OCI-LY1 (cell line): ENCODE results near the gene TMEFF2.

ENCODE experiments used
- H2AFZ ChIP-seq: fragments of 200-600 bp; sonication (generic), shearing (Covaris generic); 2 replicates; pipeline ENCODE4 v1.6.0; 2014; ENCODE audit warnings: antibody characterized with exemption, mild to moderate bottlenecking, low read length
- H3F3A ChIP-seq: fragments of 200-600 bp; sonication (generic), shearing (Covaris generic); 2 replicates; pipeline ENCODE4 v1.6.0; 2014; ENCODE audit warnings: mild to moderate bottlenecking, antibody characterized with exemption, low read length, moderate library complexity; ENCODE audit not compliant: insufficient read depth
- H3K27ac ChIP-seq: fragments of 200-600 bp; sonication (generic); 2 replicates; pipeline ENCODE4 v1.5.1; 2014; ENCODE audit warnings: low read length, mixed run types, mild to moderate bottlenecking, low read depth; ENCODE audit not compliant: poor library complexity, severe bottlenecking
- H3K27me3 ChIP-seq: fragments of 200-600 bp; sonication (generic); 2 replicates; pipeline ENCODE4 v1.6.0; 2014; ENCODE audit warnings: antibody characterized with exemption, mild to moderate bottlenecking, low read length, moderate library complexity; ENCODE audit not compliant: insufficient read depth
- H3K36me3 ChIP-seq: fragments of 200-600 bp; sonication (generic); 2 replicates; pipeline ENCODE4 v1.6.1; 2014; ENCODE audit warnings: mild to moderate bottlenecking, antibody characterized with exemption, low read length, moderate library complexity, mixed read lengths; ENCODE audit not compliant: insufficient read depth
- H3K4me1 ChIP-seq: fragments of 200-600 bp; sonication (generic); 2 replicates; pipeline ENCODE4 v1.5.1; 2014; ENCODE audit warnings: mild to moderate bottlenecking, low read length, moderate library complexity; ENCODE audit not compliant: insufficient read depth, severe bottlenecking
- H3K4me2 ChIP-seq: fragments of 200-600 bp; sonication (generic), shearing (Covaris generic); 2 replicates; pipeline ENCODE4 v1.6.1; 2014; ENCODE audit warnings: low read length
- H3K4me3 ChIP-seq: fragments of 200-600 bp; sonication (generic); 2 replicates; pipeline ENCODE4 v1.5.1; 2014; ENCODE audit warnings: low read length, low read depth, mild to moderate bottlenecking, mixed read lengths; ENCODE audit not compliant: poor library complexity, severe bottlenecking
- H3K79me2 ChIP-seq: fragments of 200-600 bp; shearing (Covaris generic); 2 replicates; pipeline ENCODE4 v1.6.1; 2016; ENCODE audit warnings: mixed run types, low read length, mixed read lengths; ENCODE audit not compliant: insufficient read depth
- H3K9ac ChIP-seq: fragments of 200-600 bp; sonication (generic), shearing (Covaris generic); 2 replicates; pipeline ENCODE4 v1.6.1; 2014; ENCODE audit warnings: mild to moderate bottlenecking, low read length, mixed read lengths
- H3K9me2 ChIP-seq: fragments of 200-600 bp; sonication (generic), shearing (Covaris generic); 2 replicates; pipeline ENCODE4 v1.6.1; 2014; ENCODE audit warnings: low read depth, mild to moderate bottlenecking, low read length, mixed read lengths
- H3K9me3 ChIP-seq: fragments of 200-600 bp; shearing (Covaris generic); 2 replicates; pipeline ENCODE4 v1.6.1; 2014; ENCODE audit warnings: low read length, mixed read lengths
- H4K20me1 ChIP-seq: fragments of 200-600 bp; sonication (generic), shearing (Covaris generic); 2 replicates; pipeline ENCODE4 v1.6.0; 2016; ENCODE audit warnings: mild to moderate bottlenecking, low read length; ENCODE audit not compliant: insufficient read depth
- CTCF ChIP-seq: fragments of 200-600 bp; sonication (generic), shearing (Covaris generic); IDR thresholded peaks from 2 replicates; pipeline ENCODE4 v1.5.1; 2017; ENCODE audit warnings: mild to moderate bottlenecking, antibody characterized with exemption, low read length, moderate library complexity, mixed read lengths
- EZH2 ChIP-seq: fragments of 200-600 bp; sonication (generic), shearing (Covaris generic); IDR thresholded peaks from 2 replicates; pipeline ENCODE4 v1.8.0; 2017; ENCODE audit warnings: borderline replicate concordance, mixed run types, mild to moderate bottlenecking, antibody characterized with exemption, low read length, moderate library complexity, mixed read lengths

TMEFF2 gene

DNA sequence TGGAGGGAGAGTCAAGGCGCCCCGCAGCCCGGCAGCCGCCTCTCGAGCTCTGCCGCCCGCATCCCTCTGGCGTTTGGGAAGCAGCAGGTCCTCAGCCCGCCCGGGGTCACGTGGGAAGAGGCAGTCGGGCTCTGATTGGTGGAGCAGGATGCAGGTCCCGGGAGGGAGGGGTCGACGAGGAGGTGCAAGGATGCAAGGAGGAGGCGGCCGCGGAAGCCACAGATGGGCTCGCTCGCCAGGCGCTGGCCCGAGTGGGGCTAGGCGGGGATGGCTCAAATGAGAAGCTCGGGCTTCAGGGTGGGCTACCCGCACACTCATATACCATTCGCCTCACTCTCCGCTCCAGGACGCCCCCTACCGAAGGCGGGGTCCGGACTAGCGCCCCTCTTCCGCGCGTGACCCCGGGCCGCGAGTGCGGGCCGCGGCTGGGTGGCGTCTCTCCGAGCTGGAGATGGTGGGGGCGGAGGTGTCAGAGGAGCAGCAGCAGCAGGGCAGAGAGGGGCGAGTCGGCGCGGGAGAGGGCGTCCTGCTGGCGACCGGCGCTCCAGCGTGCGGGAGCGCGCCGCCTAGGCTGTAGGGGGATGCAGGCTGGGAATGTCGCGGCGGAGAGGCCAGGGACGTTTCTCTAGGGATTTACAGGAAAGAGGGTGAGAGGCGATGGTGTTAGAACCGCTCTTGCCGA lies at the start of gene TMEFF2:
Gene TMEFF2 (minus strand): TSS at position 68 of the 682 bp plus-strand sequence. CDS start 409 bp downstream, outside the sequence.
- no peaks in the 10 kb centered on the region for H3K36me3 ChIP-seq
- no peak within 1 kb of the TSS for H3K4me2 ChIP-seq
- no peaks in the 10 kb centered on the region for H4K20me1 ChIP-seq
- H3K27ac ChIP-seq = no peak within 1 kb of the TSS
- H3F3A ChIP-seq = no peaks in the 10 kb centered on the region
- no peaks in the 10 kb centered on the region for H3K4me1 ChIP-seq
- H3K79me2 ChIP-seq = no peaks in the 10 kb centered on the region
- no peak for TF ChIP-seq EZH2
- no peak for TF ChIP-seq CTCF
- no peak within 1 kb of the TSS for H2AFZ ChIP-seq
- H3K27me3 ChIP-seq = no peaks in the 10 kb centered on the region
- H3K9me3 ChIP-seq = no peaks in the 10 kb centered on the region
- H3K9me2 ChIP-seq = no peaks in the 10 kb centered on the region
- no peak within 1 kb of the TSS for H3K4me3 ChIP-seq
- no peak within 1 kb of the TSS for H3K9ac ChIP-seq

DNA sequence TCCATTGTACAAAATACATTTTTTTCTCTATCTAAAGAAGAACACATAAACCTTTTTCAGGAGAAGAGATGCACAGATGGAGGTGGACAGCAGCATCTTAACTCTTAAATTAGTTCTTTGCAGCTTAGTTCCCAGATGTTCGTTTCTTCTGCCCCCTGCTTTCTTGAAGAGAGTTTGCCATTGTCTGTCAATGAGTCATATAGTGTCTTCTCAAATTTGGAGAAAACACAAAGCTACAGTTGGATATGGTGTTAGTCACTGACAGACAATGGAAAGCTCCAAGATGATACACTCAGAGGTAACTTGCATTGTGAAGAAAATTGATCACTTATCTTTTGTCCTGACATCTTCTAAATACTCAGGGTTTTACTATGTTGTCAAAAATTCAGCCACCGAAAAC lies 48.8 kb upstream of the TMEFF2 start:
- Histone ChIP-seq H3K9ac (no peak overlapping the region), H3K9me3 (no peaks in the 10 kb centered on the region), H3K9me2 (no peaks in the 10 kb centered on the region), H3K36me3 (no peaks in the 10 kb centered on the region), H3K4me2 (no peak overlapping the region), H3F3A (no peaks in the 10 kb centered on the region), H4K20me1 (no peaks in the 10 kb centered on the region), H2AFZ (no peak overlapping the region), H3K27ac (no peak overlapping the region), H3K4me3 (no peak overlapping the region), H3K79me2 (no peaks in the 10 kb centered on the region), H3K4me1 (no peaks in the 10 kb centered on the region), H3K27me3 (no peaks in the 10 kb centered on the region)
- no peak for TF ChIP-seq EZH2
- TF ChIP-seq CTCF = no peak

DNA sequence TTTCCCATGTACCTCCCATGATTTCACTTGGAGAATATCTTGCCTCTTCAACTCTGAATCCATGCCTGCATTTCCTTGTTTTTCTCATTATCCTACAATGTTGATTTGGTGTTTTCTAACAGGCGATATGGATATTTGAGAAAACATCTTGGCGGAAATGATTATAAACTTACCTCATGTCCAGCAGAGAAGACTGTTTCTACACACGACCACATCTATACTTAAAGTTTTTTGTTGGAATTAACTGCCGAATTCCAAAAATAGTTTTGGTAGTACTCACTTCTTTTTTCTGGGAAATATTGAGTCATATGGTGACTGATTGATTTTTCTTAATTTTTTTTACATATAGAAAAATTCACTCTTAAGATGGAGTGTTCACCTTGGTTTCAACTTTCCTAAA lies 41.4 kb upstream of the TMEFF2 start:
- Histone ChIP-seq H3K9me3 (no peaks in the 10 kb centered on the region), H3K4me1 (no peaks in the 10 kb centered on the region), H4K20me1 (no peaks in the 10 kb centered on the region; the same call in 1 of the 2 replicates), H3K4me2 (no peak overlapping the region), H3K9me2 (no peaks in the 10 kb centered on the region), H3K4me3 (no peak overlapping the region), H3K36me3 (no peaks in the 10 kb centered on the region), H2AFZ (no peak overlapping the region), H3K9ac (no peak overlapping the region), H3K27ac (no peak overlapping the region), H3F3A (no peaks in the 10 kb centered on the region), H3K27me3 (no peaks in the 10 kb centered on the region), H3K79me2 (no peaks in the 10 kb centered on the region)
- TF ChIP-seq EZH2 = no peak
- no peak for TF ChIP-seq CTCF
